WTC11 (cell line): ENCODE results near the gene ESYT2.

Source experiments
- ATF3 ChIP-seq: sonication (generic); formaldehyde crosslinking; conservative IDR thresholded peaks from 2 replicates; pipeline ENCODE4 v1.8.1; 2022; ENCODE audit warnings: mild to moderate bottlenecking, missing genetic modification reagents
- CREB1 ChIP-seq: sonication (generic); formaldehyde crosslinking; IDR thresholded peaks from 2 replicates; pipeline ENCODE4 v1.8.0; 2023; ENCODE audit warnings: mild to moderate bottlenecking, missing genetic modification reagents
- CTCF ChIP-seq: fragments of 200-600 bp; IDR thresholded peaks from 2 replicates; pipeline ENCODE4 v1.8.0; 2022; ENCODE audit warnings: antibody characterized with exemption
- ELF4 ChIP-seq: sonication (generic); formaldehyde crosslinking; IDR thresholded peaks from 2 replicates; pipeline ENCODE4 v1.8.1; 2022; ENCODE audit warnings: low read depth, mild to moderate bottlenecking, moderate library complexity, missing genetic modification reagents
- ESRRA ChIP-seq: sonication (generic); formaldehyde crosslinking; IDR thresholded peaks from 2 replicates; pipeline ENCODE4 v1.8.1; 2022; ENCODE audit warnings: mild to moderate bottlenecking, missing genetic modification reagents, borderline replicate concordance
- GTF2I ChIP-seq: fragments of 250-450 bp; sonication (Bioruptor Pico); conservative IDR thresholded peaks from 2 replicates; pipeline ENCODE4 v1.4.0; 2021; ENCODE audit warnings: mild to moderate bottlenecking
- NR1H2 ChIP-seq: sonication (generic); formaldehyde crosslinking; IDR thresholded peaks from 2 replicates; pipeline ENCODE4 v1.9.0; 2021; ENCODE audit warnings: mild to moderate bottlenecking, moderate library complexity, missing genetic modification reagents
- PREB ChIP-seq: sonication (generic); formaldehyde crosslinking; IDR thresholded peaks from 2 replicates; pipeline ENCODE4 v1.8.1; 2022; ENCODE audit warnings: mild to moderate bottlenecking, missing genetic modification reagents, moderate library complexity, borderline replicate concordance
- RELA ChIP-seq: sonication (generic); formaldehyde crosslinking; IDR thresholded peaks from 2 replicates; pipeline ENCODE4 v1.8.1; 2022; ENCODE audit warnings: missing genetic modification reagents, mild to moderate bottlenecking, borderline replicate concordance
- SP1 ChIP-seq: sonication (generic); formaldehyde crosslinking; conservative IDR thresholded peaks from 2 replicates; pipeline ENCODE4 v1.8.1; 2022; ENCODE audit warnings: missing genetic modification reagents
- TEAD1 ChIP-seq: sonication (generic); formaldehyde crosslinking; IDR thresholded peaks from 2 replicates; pipeline ENCODE4 v1.8.0; 2022; ENCODE audit warnings: mild to moderate bottlenecking, missing genetic modification reagents
- TP53 ChIP-seq: sonication (generic); formaldehyde crosslinking; IDR thresholded peaks from 2 replicates; pipeline ENCODE4 v1.8.1; 2023; ENCODE audit warnings: mild to moderate bottlenecking, missing genetic modification reagents
- USF1 ChIP-seq: sonication (generic); formaldehyde crosslinking; IDR thresholded peaks from 2 replicates; pipeline ENCODE4 v1.8.0; 2022; ENCODE audit warnings: mild to moderate bottlenecking, missing genetic modification reagents
- TF ChIP-seq, protein P1 (sequence below): sonication (generic); formaldehyde crosslinking; IDR thresholded peaks from 2 replicates; pipeline ENCODE4 v1.8.1; 2023; ENCODE audit warnings: mild to moderate bottlenecking, moderate library complexity, missing genetic modification reagents

- TF ChIP-seq CTCF (no peak), GTF2I (CRISPR knock-in tag) (no peak), CREB1 (CRISPR knock-in tag) (no peak), RELA (CRISPR knock-in tag) (no peak), NR1H2 (CRISPR knock-in tag) (no peak), TEAD1 (no peak), SP1 (CRISPR knock-in tag) (no peak), TP53 (CRISPR knock-in tag) (no peak), PREB (CRISPR knock-in tag) (no peak), ESRRA (no peak), ELF4 (CRISPR knock-in tag) (no peak), USF1 (no peak), ATF3 (CRISPR knock-in tag) (no peak)
- TF ChIP-seq, protein P1, sequence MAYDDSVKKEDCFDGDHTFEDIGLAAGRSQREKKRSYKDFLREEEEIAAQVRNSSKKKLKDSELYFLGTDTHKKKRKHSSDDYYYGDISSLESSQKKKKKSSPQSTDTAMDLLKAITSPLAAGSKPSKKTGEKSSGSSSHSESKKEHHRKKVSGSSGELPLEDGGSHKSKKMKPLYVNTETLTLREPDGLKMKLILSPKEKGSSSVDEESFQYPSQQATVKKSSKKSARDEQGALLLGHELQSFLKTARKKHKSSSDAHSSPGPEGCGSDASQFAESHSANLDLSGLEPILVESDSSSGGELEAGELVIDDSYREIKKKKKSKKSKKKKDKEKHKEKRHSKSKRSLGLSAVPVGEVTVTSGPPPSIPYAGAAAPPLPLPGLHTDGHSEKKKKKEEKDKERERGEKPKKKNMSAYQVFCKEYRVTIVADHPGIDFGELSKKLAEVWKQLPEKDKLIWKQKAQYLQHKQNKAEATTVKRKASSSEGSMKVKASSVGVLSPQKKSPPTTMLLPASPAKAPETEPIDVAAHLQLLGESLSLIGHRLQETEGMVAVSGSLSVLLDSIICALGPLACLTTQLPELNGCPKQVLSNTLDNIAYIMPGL (CRISPR knock-in tag) = no peak
Observed at GRCh38 chr7:158749396-158749795, 79.9 kb downstream of the ESYT2 start.
